ENCODE data around the gene CSPG4. TPM values are rescaled to one million over a fixed set of nuclear protein-coding genes. Genes with fewer than 3 reads are reported as not detected.

CSPG4 gene
- total RNA-seq, 1 experiment from 2014 or later, result 0.20 TPM

GRCh38 chr15:75666823-75667501 lies 45.7 kb downstream of the CSPG4 start:
- CTCF ChIA-PET, result interaction anchor here (1.1 to 1.8 kb wide), 2 partner anchors 13 to 19 kb away, joined by 5 to 7 read pairs; partner anchors contain the start of gene SNX33
- BruUV-seq (replicated peaks), result no TSS peak
- H3K36me3 Mint-ChIP-seq (ENCODE audit: insufficient read depth, unreplicated experiment), result peaks cover 21% of the 10 kb centered on the region
- POLR2A ChIA-PET, result interaction anchor here (0.6 to 1.3 kb wide), 2 partner anchors 19 to 39 kb away, joined by 3 to 4 read pairs; partner anchors contain the start of gene SNX33
- Histone ChIP-seq H3K4me3 (ENCODE audit: low read depth, low read length) (no peak overlapping the region), H3K4me1 (peaks cover 49% of the 10 kb centered on the region), H3K36me3 (ENCODE audit: control insufficient read depth, insufficient read depth, low read length) (no peaks in the 10 kb centered on the region; the same call in 1 of the 2 replicates), H3K9me3 (no peaks in the 10 kb centered on the region), H3K27me3 (replicated peaks; ENCODE audit: control insufficient read depth, insufficient read depth, low read length) (no peaks in the 10 kb centered on the region)
- peaks cover 37% of the 10 kb centered on the region for H3K4me1 Mint-ChIP-seq (ENCODE audit: low read depth, unreplicated experiment)
- H3K27ac Mint-ChIP-seq (ENCODE audit: unreplicated experiment), result peak overlapping the region; percentile 31
- H3K4me3 Mint-ChIP-seq (ENCODE audit: unreplicated experiment), result peak overlapping the region; percentile 42
- H3K9me3 Mint-ChIP-seq (ENCODE audit: unreplicated experiment), result no peaks in the 10 kb centered on the region
- no peak for DNase-seq
- intact Hi-C loops (cut with micrococcal nuclease; ENCODE audit: unreplicated experiment), result no loop called here
- H3K27me3 Mint-ChIP-seq (ENCODE audit: insufficient read depth, unreplicated experiment), result no peaks in the 10 kb centered on the region
- no peak for TF ChIP-seq CTCF (IDR thresholded peaks at IDR 0.05; ENCODE audit: insufficient read depth in 1 of 2, low read depth in 1 of 2, low read length in 1 of 2, severe bottlenecking in 1 of 2, unreplicated experiment in 1 of 2)

- intact Hi-C loops (cut with micrococcal nuclease; ENCODE audit: unreplicated experiment), result loop anchor here (1.0 to 2.0 kb wide), 2 partner anchors 8 to 15 kb away; no protein-coding TSS in a partner anchor
- H3K27me3 ChIP-seq (replicated peaks; ENCODE audit: control insufficient read depth, insufficient read depth, low read length), result no peaks in the 10 kb centered on the region
- Mint-ChIP-seq H3K4me1 (ENCODE audit: low read depth, unreplicated experiment) (peaks cover 48% of the 10 kb centered on the region), H3K36me3 (ENCODE audit: insufficient read depth, unreplicated experiment) (peaks cover 21% of the 10 kb centered on the region), H3K27ac (ENCODE audit: unreplicated experiment) (peak overlapping the region; percentile 75), H3K9me3 (ENCODE audit: unreplicated experiment) (no peaks in the 10 kb centered on the region), H3K4me3 (ENCODE audit: unreplicated experiment) (peak overlapping the region; percentile 59), H3K27me3 (ENCODE audit: insufficient read depth, unreplicated experiment) (no peaks in the 10 kb centered on the region)
- DNase-seq, result peak; percentile 84 to 87
- BruUV-seq (replicated peaks), result no TSS peak
- CTCF ChIA-PET, result interaction anchor here (0.6 to 1.6 kb wide), 3 partner anchors 9 to 213 kb away, joined by 3 to 9 read pairs (median 3); partner anchors contain the start of genes SIN3A and SNX33
- TF ChIP-seq CTCF (IDR thresholded peaks at IDR 0.05; ENCODE audit: insufficient read depth in 1 of 2, low read depth in 1 of 2, low read length in 1 of 2, severe bottlenecking in 1 of 2, unreplicated experiment in 1 of 2), result no peak
- 0 out of 2 replicates have a peak overlapping the region, but pooled peaks have one; percentile 18 for H3K4me3 ChIP-seq (ENCODE audit: low read depth, low read length)
- H3K9me3 ChIP-seq, result no peaks in the 10 kb centered on the region
- POLR2A ChIA-PET, result interaction anchor here (1.0 to 1.2 kb wide), 2 partner anchors 16 to 24 kb away, joined by 4 to 5 read pairs; partner anchors contain the start of genes IMP3 and SNX33
- H3K4me1 ChIP-seq, result peaks cover 64% of the 10 kb centered on the region
- no peaks in the 10 kb centered on the region; the same call in none of the 2 replicates for H3K36me3 ChIP-seq (ENCODE audit: control insufficient read depth, insufficient read depth, low read length)
These were observed 48.7 kb downstream of the CSPG4 start for GRCh38 chr15:75663931-75664421.

- Histone ChIP-seq H3K36me3 (ENCODE audit: control insufficient read depth, insufficient read depth, low read length) (no peaks in the 10 kb centered on the region; the same call in none of the 2 replicates), H3K4me3 (ENCODE audit: low read depth, low read length) (no peak overlapping the region), H3K4me1 (peaks cover 64% of the 10 kb centered on the region), H3K27me3 (replicated peaks; ENCODE audit: control insufficient read depth, insufficient read depth, low read length) (no peaks in the 10 kb centered on the region), H3K9me3 (no peaks in the 10 kb centered on the region)
- intact Hi-C loops (cut with micrococcal nuclease; ENCODE audit: unreplicated experiment), result no loop called here
- Mint-ChIP-seq H3K4me1 (ENCODE audit: low read depth, unreplicated experiment) (peaks cover 58% of the 10 kb centered on the region), H3K27me3 (ENCODE audit: insufficient read depth, unreplicated experiment) (no peaks in the 10 kb centered on the region), H3K27ac (ENCODE audit: unreplicated experiment) (peak overlapping the region; percentile 75), H3K9me3 (ENCODE audit: unreplicated experiment) (no peaks in the 10 kb centered on the region), H3K4me3 (ENCODE audit: unreplicated experiment) (no peak overlapping the region), H3K36me3 (ENCODE audit: insufficient read depth, unreplicated experiment) (peaks cover 21% of the 10 kb centered on the region)
- ChIA-PET POLR2A (interaction anchor here (1.0 kb wide), 1 partner anchor 15 kb away, joined by 4 read pairs; the partner anchor contains the start of gene SNX33), CTCF (interaction anchor here (1.6 kb wide), 1 partner anchor 16 kb away, joined by 9 read pairs; the partner anchor contains the start of gene SNX33)
- BruUV-seq (replicated peaks), result no TSS peak
- no peak for TF ChIP-seq CTCF (IDR thresholded peaks at IDR 0.05; ENCODE audit: insufficient read depth in 1 of 2, low read depth in 1 of 2, low read length in 1 of 2, severe bottlenecking in 1 of 2, unreplicated experiment in 1 of 2)
- DNase-seq, result no peak
These were observed 49.7 kb downstream of the CSPG4 start for GRCh38 chr15:75662823-75663519.
